H1 (cell line): ENCODE measurements around the gene PCDH9. TPM values are rescaled to one million over a fixed set of nuclear protein-coding genes. Genes with fewer than 3 reads are reported as not detected.

Source experiments
- CTCF ChIP-seq, 3 experiments: IDR thresholded peaks; 1 replicate in 2 of 3; 2 replicates in 1 of 3; pipeline versions ENCODE4 v1.5.1 to v1.6.1; 2011; ENCODE audit warnings: low read length in 3 of 3, mild to moderate bottlenecking in 3 of 3, inconsistent platforms in 2 of 3, low read depth in 1 of 3, moderate library complexity in 1 of 3; ENCODE audit not compliant: insufficient read depth in 1 of 3; ENCODE audit errors: control extremely low read depth in 1 of 3
- E2F6 ChIP-seq: IDR thresholded peaks from 2 replicates; pipeline ENCODE4 v1.6.1; 2012; ENCODE audit warnings: inconsistent platforms
- EZH2 ChIP-seq: fragments of 200-600 bp; sonication (generic); IDR thresholded peaks from 2 replicates; pipeline ENCODE4 v1.7.1; 2012; ENCODE audit warnings: low read depth, mild to moderate bottlenecking, moderate library complexity, low read length, inconsistent platforms; ENCODE audit not compliant: severe bottlenecking
- GABPA ChIP-seq: IDR thresholded peaks from 2 replicates; pipeline ENCODE4 v1.6.1; 2011; ENCODE audit warnings: mild to moderate bottlenecking, low read length, moderate library complexity, borderline replicate concordance; ENCODE audit not compliant: insufficient read depth
- JUND ChIP-seq: IDR thresholded peaks from 2 replicates; pipeline ENCODE4 v1.6.1; 2011; ENCODE audit warnings: mild to moderate bottlenecking, improper control_type of control experiment, low read length
- SIN3A ChIP-seq, 2 experiments: IDR thresholded peaks in 1 of 2; conservative IDR thresholded peaks in 1 of 2; 2 replicates each; pipeline ENCODE4 v1.6.1; 2011 to 2012; ENCODE audit warnings: low read length in 2 of 2, improper control_type of control experiment in 1 of 2, low read depth in 1 of 2, mild to moderate bottlenecking in 1 of 2
- polyA plus RNA-seq, 7 experiments: library from polyadenylated mRNA; depleted of rRNA in 3 of 7; stranded (reverse) in 5 of 7; unstranded in 2 of 7; fragments of >200 nt in 5 of 7; fragments of 200-250 nt in 2 of 7; gene quantifications; 1 replicate in 5 of 7; 2 replicates in 1 of 7; 4 replicates in 1 of 7; pipeline versions ENCODE4 v1.2.1 to v1.2.3, GENCODE V29; 2011 to 2013; ENCODE audit warnings: missing spikeins in 2 of 7, mixed read lengths in 2 of 7
- total RNA-seq: library from RNA; stranded (reverse); fragmentation: NEBNext Ultra II Directional; extraction: Animal tissue kit (Norgen Biotek cat#: 25700); gene quantifications from 2 replicates; pipeline ENCODE4 v1.2.1, GENCODE V29; 2021

The PCDH9 gene
- total and polyA plus RNA-seq, 2 of the 8 experiments (the other 6 are each of a cell fraction or from before 2014, with no cell fraction given): 0.12 to 0.60 TPM

- TF ChIP-seq JUND (no peak), E2F6 (0 out of 2 replicates have a peak, but pooled peaks have one; percentile 6), CTCF (IDR thresholded peaks at IDR 0.05; ENCODE audit: control extremely low read depth in 1 of 3, insufficient read depth in 1 of 3, low read depth in 1 of 3, low read length in 3 of 3) (no peak), SIN3A (conservative IDR thresholded peaks at IDR 0.05 in 1 of 2, IDR thresholded peaks at IDR 0.05 in 1 of 2; ENCODE audit: low read depth in 1 of 2, low read length in 2 of 2) (peak in 1 of 2 experiments; percentile 86; a peak in 2 of 4 replicates), GABPA (no peak), EZH2 (no peak)
Measured at GRCh38 chr13:67229481-67230403, at the start of gene PCDH9 (continued).
